ENCODE measurements around the gene RXFP4. TPM values are rescaled to one million over a fixed set of nuclear protein-coding genes. Genes with fewer than 3 reads are reported as not detected.
"Not testable (repeated sequence)": the region's sequence is repeated elsewhere in the genome, so short reads cannot be mapped to it uniquely, and the experiment has no call there.

RXFP4 gene
- total RNA-seq, 1 donor, result not detected

DNA sequence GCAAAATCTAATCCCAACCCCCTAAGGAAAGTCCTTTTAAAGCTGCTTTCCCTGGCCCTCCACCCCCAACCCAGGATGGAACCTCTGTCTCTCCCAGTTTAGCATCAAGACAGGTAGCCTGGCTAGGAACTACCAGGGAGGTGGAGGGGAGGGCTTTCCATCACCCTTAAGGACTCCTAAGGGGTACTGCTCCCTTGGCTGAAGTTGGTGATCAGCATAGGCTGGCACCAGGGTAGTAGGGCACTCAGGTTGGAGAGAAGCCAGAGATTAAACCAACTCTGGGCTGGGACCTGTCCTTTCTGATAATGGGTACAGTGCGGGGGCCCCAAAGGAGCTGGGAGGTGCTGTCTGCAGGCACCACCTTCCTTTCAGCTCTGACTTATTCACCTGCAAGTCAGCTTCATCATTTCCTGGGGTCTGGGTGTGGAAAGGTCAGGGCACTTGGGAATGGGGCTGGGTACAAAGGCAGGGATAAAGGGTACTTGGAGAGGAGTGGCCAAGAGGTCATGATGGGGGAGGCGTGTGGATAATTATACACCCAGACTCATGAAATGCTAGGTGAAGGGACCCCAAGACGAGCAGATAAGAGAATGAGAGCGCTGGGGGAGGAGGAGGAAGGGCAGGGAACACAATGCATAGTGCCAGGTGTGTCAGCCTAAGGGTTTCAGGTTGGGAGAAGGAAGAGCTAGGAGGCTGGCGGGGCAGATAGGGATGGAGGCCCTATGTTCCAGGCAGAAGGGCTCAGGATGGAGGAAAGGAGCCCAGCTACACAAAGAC lies 35.7 kb downstream of the RXFP4 start:
- DNase-seq (ENCODE audit: low read depth in 2 of 3, low spot score in 2 of 3), result no peak

DNA sequence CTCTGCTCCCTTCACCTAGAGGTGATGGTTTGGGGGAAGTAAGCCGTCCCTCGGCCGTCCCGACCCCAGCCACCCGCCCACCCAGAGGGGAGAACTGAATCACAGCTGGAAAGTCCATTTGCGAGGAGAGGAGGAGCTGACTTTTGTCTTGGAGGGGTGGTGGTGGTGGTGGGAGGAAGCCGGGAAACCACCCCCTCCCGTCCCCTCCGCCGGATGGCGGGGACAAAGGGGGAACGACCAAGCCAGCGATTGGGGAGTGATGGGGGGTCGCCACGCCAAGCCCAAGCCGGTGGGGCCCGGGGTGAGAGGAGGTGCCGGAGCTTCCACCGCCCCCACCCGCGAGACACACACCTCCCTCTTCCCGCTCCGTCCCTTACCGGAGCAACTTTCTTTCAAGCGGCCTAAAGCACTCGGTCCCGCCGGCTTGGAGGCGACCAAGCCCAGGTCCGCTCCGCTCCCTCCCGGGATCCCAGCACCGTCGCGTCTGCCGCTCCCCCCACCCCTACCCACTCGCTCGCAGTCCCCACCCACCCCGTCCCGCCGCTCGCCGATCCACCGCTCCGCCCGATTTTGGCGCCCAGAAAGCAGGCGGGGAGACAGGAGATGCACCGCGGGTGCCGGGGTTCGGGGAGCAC lies 36.4 kb downstream of the RXFP4 start:
- DNase-seq (ENCODE audit: low read depth in 2 of 3, low spot score in 2 of 3), result peak in 1 of 3 donors; percentile 15

DNA sequence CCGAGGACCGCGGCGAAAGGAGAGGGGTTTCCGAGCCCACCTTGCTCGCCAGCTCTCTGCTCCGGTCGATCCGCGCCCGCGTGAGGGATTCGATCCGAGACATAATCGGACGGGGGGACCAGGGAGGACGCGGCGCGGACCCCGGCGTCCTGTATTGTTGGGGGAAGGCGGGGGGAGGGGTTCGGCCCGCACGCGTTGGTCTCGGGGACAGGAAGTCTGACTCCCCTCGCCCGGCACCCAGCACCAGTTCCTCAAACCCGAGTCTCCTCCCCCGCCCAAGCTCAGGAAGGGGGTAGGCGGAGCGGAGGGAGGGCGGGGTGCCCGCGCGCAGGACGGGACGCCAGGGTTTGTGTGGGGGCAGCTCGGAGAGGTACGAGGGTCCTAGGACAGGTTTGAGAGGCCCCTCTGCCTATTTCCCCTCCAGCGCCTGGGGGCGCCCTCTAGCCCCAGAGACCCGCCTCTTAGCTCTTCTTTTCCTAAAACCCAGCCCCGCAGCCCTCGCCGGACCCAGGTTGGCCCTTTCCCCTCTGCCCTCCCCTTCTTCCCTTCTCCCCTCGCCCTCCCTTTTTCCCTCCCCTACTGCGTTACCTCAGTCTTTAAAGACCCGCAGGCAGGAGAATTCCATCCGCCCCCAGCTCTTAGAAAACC lies 37.0 kb downstream of the RXFP4 start, which contains the start of gene ARHGEF2:
TSS of gene ARHGEF2 (minus strand) at position 223 of the 648 bp plus-strand sequence. CDS start at position 103, 120 bp downstream.
- peak in 2 of 3 donors; percentile 92 to 96 for DNase-seq (ENCODE audit: low read depth in 2 of 3, low spot score in 2 of 3)

DNA sequence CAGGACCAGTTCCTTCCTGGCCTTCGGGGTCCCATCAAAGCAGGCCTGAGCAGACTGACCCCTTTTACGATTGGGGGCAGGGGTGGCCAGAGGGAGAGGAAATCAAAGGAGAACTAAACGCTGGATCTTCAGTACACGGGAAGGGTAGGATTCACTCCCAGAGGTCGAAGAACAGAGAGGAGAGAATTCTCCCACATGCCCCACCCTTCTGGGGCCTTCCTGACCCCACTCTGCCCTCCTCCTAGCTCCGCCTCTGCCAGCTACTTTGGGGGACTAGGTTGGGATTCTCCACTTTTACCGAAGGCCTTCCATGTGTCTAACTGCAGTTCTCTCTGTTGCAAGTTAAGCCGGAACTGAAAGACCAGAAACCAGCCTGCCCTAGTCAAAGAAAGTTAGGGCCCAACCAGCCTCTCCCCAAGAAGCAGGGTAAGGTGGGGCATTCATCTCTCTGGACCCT lies 37.6 kb downstream of the RXFP4 start:
- DNase-seq (ENCODE audit: low read depth in 2 of 3, low spot score in 2 of 3), result no peak

DNA sequence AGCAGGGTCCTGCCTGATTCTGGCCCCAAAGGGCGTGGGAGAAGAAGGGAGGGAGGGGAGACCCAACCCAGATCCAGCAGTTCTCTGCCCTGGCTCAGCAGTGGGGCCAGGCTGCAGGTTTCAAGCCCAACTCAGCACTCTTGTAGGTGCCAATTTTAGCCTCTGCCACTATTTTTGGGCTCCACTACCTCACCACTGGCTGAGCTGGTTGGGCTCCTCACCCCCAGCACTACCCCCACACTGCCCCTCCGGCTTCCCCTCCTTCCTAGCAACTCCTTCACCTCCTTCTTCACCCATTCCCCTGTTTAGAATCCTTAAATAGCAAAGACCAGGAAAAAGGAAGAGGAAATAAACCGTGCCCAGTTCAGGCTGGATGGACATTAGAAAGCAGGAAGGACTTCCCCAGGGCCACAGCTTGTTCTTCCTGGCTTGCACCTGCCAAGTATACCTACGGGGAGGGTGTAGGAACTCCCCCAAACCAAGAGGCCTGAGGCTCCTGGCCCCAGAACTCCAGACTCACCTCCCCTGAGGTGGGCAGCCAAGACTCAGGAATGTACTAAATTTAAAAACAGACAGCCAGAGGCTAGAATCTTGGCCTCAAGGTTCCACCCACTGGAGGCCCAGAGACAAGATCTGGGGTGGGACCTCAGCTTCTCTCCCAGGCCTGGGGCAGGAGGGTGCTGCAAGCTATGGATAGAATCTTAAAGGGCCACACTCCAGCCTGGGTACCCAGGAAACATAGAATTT lies 38.3 kb downstream of the RXFP4 start:
- DNase-seq (ENCODE audit: low read depth in 2 of 3, low spot score in 2 of 3), result no peak

DNA sequence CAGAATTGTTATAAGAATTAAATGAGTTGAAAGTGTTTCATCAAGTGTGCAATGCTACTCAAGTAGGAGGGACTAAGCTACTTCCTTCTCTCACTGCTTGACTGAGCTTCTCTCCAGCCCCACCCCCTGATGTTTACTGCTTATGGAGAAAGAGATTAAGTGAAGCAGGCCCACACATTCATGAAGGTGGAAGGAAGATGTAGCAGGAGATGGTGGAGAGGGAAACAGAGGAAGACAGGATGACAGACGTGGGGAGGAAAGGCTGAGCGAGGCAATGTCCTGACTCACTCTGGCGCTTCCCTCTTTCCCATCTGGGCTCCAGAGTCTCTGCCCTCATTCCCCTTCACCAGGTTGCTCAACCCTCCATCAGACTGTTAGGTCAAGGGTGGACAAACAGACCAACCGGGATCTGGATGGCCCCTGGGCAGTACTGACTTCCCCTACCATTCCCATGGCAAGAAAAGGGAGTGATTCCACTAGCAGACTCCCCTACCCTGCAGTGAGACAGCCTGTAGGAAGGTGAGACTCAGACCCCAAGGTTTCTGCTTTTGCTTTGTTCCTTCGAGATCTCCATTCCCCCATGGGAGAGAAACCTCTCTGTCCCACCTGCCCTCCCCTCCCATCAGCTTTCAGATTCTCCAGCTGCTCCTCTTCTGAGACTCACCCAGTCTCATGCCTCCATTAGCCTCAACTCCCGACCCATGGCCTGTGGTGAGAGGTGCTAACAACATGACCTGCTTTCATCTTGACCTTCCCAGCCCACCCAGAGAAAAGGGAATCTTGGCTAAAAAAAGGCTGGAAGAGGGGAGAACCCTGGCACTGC lies 40.0 kb downstream of the RXFP4 start:
- DNase-seq (ENCODE audit: low read depth in 2 of 3, low spot score in 2 of 3), result peak in 1 of 3 donors; percentile 68

DNA sequence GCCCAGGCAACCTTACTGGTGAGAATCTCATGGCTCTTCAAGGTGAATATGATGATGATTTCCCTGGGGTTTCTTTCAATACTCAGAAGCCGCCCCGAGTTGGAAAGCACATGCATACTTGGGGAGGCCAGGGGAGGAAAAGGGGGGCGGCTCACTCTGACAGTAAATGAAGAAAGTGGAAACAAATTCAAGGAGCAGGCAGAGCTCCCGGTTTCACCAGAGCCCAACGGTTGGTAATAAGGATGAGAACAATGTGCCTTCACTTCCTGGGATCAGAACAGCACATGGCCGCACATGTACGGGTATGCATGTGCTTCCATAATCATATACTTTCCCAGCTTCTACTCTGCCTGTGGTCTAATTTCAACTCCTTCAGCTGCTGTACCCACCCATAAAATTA lies 40.7 kb downstream of the RXFP4 start:
- no peak for DNase-seq (ENCODE audit: low read depth in 2 of 3, low spot score in 2 of 3)

DNA sequence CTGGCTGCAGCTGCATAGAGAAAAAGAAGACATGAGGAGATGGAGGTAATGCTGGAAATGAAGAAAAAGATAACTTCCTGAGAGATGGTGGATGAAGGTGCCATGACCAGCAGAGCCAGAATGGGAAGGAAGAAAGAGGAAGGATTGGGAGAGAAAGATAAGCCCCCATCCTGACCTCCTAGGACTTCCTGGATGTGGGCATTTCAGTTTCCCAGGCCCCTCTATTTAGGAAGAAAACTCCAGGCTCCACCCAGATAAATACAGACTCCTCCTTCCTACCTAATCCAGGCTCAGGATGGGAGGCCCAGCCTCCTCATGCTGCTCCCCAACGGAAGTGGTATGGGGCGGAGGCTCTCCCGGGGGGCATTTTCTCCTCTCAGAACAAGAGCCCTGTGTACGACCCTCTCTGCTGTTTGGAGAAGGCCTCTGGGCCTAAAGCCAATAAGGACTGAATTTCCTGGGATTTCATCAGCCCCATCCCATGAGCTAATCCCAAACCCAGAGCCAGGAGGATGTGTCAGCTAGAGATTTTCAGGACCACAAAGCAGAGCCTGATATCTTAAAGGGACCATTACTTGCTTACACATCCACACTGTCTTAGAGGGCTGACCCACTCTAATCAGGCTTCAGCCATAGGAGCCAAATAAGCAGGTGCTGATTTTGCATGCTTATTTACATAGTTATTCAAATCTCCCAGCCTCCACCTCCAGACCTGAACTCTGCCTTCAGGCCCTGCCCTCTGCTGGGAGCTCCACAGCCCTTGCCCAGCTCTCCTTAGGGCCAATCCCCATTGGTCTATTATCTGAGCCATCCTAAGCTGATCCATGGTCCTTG lies 42.0 kb downstream of the RXFP4 start:
- DNase-seq (ENCODE audit: low read depth in 2 of 3, low spot score in 2 of 3), result peak in 1 of 3 donors; percentile 43

DNA sequence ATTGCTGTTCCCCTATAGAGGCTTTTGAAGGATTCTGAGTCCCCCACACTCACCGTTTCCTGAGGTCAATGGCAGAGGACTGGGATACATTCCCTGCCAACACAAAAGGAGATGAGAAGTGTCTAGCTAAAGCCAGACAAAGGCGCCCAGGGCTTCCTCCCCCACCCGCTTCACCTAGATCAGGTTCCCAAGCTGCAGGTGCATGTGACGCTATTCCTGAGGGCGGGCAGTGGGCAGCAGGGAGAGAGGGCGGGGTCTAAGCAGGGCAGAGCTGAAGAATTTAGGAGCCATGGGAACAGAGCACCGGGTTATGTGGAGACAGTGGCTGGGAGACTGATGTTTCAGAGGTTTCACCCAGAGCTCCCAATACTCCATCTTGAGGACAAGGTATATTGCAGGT lies 42.9 kb downstream of the RXFP4 start:
- no peak for DNase-seq (ENCODE audit: low read depth in 2 of 3, low spot score in 2 of 3)

DNA sequence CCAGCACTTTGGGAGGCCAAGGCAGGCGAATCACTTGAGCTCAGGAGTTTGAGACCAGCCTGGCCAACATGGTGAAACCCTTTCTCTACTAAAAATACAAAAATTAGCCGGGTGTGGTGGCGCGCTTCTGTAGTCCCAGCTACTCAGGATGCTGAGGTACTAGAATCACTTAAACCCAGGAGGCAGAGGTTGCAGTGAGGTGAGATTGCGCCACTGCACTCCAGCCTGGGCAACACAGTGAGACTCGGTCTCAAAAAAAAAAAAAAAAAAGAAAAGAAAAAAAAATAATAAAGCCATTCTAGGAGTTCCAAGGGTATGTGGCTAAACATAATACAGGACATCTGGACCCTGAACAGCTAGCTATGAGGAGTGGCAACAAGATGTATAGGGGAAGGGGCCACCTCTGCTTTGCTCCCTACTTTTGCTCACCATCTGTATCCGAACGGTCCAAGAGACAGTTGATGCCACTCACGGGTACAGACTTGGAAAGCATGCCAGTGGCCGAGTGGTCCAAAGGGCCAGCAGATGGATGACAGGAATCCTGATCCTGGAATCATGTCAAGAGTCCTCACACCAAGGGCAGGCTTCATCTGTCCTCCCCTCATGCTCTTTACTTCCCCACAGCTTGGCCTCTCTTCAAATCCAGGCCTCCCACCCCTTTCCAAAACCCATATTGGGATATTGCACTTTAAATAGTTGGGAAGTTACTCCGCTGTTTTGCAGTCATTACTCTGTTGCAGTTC lies 43.6 kb downstream of the RXFP4 start:
- DNase-seq (ENCODE audit: low read depth in 2 of 3, low spot score in 2 of 3), result not testable (repeated sequence)

DNA sequence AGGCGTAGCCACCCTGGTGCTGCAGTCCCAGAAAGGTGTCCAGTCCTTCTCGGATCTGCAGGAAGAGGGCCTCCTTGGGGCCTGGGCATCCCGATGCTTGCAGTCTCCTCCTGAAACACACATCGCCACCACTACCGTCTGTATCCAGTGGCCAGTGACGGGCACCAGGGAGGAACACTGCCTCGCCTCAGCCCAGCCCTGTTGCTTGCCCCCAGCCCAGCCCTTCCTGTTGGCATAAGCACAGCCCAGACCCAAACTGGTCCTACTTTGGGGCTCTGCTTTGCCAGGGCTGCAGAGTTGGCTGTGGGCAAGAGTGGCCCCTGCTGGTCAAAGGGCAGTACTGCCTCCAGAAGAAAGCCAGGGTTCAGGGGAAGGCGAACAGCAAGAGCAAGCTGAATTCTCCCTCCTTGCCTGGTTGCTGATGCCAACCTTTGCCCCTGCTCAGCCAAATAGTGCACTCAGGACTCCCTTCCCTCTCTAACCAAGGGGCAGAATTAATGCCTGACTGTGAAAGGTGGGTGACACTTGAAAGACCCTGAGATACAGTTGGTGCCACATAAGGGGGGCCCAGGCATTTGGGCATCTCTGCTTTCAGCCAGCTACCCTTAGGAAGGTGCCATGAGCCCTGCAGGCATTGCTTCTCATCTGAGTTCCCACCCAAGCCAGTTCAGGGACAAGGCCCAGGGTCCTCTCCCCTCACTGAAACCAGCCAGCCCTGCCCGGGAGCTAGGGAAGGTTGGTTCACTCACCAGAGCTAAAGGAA lies 48.0 kb downstream of the RXFP4 start:
- DNase-seq (ENCODE audit: low read depth in 2 of 3, low spot score in 2 of 3), result peak; percentile 68 to 87 (median 71)

DNA sequence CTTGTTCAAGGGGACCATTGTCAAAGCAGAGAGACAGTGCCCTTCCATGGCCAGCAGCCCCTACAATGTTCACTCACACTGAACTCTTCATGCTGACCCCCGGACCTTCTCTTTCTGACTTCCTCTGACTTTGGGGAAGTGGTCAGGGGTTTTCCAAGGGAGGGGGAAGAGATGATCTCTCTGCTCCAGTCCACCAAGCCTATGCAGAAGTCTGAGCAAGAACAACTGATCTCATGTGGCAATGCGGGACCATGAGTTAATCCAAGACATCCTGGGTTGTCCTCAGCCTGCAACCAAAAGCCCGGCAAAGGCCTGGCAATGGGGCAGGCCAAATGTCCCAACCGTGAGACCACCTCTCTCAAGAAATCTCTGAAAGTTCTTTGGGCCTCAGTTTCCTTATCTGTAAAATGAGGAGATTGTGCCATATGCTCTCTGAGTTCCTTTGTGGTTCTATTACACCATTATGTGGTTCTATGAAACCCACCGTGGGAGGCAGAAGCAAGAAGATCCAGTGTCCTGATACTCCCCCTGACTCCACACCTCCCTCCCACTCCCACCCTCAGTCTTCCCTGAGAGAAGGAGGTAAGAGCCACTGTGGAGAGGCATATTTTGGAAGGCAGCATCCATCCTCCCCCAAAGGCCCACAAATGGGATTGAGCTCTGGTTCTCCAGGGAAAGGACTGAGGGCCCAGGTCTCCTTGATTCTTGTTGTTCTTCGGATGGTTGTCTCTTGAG lies 48.7 kb downstream of the RXFP4 start:
- DNase-seq (ENCODE audit: low read depth in 2 of 3, low spot score in 2 of 3), result peak in 1 of 3 donors; percentile 52

Small RNA genes within 50 kb of the gene (small RNA-seq; reads per million reads assigned to genes)
- gene MIR6738, result not detected
- gene RF00015, result not detected
- gene SCARNA4, result not detected
- 82.1 reads per million, percentile 97 among the genes with 10 or more reads in this experiment for gene SNORA80E

Other genes starting within 250 kb of the RXFP4 start
- 26.4 TPM for gene GON4L, start 84.4 kb upstream of the RXFP4 start, total RNA-seq
- 27.2 TPM for gene SYT11, start 82.1 kb upstream of the RXFP4 start, total RNA-seq
- gene RIT1, start 30.3 kb upstream of the RXFP4 start, total RNA-seq, result 45.8 TPM
- 45.2 TPM for gene KHDC4, start 7.2 kb upstream of the RXFP4 start, total RNA-seq
- gene ARHGEF2, start 36.9 kb downstream of the RXFP4 start, total RNA-seq, result 291 TPM
- gene SSR2, start 79.3 kb downstream of the RXFP4 start, total RNA-seq, result 713 TPM
- gene UBQLN4, start 112.2 kb downstream of the RXFP4 start, total RNA-seq, result 17.5 TPM
- 68.1 TPM for gene LAMTOR2, start 113.1 kb downstream of the RXFP4 start, total RNA-seq
- under 0.01 TPM for gene RAB25, start 119.5 kb downstream of the RXFP4 start, total RNA-seq
- gene MEX3A, start 140.8 kb downstream of the RXFP4 start, total RNA-seq, result 3.2 TPM
- gene LMNA, start 173.1 kb downstream of the RXFP4 start, total RNA-seq, result 280 TPM
- 15.1 TPM for gene SEMA4A, start 211.9 kb downstream of the RXFP4 start, total RNA-seq